Effector CD4-positive, alpha-beta T cell (primary cell): ENCODE measurements around the gene TNIK.

ENCODE experiments used
- DNase-seq: peaks from one replicate; pipeline ENCODE4 v3.0.0-alpha.2; 2020

The TNIK gene

DNA sequence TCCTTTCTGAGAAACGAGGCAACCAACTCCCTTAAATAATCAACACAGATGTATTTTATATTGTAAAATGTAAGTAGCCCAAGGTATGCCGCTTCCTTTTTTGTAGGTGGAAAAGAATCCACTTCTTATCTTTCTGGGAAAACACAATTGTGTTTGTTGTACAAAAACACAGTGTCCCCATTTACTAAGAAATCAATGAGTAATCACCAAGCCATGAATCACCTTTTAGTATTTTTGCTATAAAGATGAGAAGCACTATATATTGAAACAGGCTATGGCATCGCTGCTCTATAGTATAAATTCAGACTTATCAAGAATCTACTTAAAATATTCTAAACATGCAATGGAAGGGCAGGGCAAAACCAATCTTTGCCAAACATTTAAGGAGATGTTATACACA is 104.0 kb downstream of the TNIK start:
- DNase-seq: no peak

DNA sequence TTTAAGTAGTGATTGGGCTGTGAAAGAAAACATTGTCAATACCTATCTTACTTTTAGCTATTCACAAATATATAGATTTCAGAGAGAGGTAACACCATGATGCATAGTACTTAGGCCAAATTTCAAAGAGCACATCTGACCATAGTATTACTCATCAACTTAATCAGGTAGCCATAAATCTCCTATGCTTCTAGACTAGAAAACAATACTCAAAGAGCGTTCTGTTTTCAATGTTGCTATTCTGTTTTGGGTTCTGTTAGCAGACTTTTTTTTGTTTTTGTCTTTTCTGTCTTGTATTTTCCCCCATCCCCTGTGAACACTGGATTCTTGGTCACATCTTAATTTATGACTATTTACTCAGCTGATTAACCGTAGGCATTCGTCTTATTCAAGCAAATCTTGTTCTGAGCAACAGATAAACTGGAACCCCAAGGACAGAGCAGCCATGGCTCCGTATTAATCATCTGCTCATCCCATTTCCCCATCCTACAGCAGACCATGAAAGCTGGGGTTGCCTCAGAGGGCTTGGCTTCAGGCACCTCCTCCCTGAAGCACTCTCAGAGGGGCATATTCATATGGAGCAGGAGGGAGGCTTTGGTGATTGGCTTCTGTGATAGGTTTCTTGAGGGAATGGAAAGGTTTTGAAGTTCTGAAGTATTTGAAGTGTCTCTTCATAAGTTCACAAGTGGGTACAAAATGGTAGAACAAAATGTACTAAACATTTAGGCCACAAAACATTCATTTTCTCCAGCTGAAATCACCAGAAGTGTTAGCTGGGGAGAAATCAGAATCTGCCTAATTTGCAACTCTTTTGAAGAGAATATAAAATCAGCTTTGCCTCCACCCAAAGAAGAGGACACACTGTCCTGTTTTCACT is 105.3 kb downstream of the TNIK start:
- DNase-seq: no peak

DNA sequence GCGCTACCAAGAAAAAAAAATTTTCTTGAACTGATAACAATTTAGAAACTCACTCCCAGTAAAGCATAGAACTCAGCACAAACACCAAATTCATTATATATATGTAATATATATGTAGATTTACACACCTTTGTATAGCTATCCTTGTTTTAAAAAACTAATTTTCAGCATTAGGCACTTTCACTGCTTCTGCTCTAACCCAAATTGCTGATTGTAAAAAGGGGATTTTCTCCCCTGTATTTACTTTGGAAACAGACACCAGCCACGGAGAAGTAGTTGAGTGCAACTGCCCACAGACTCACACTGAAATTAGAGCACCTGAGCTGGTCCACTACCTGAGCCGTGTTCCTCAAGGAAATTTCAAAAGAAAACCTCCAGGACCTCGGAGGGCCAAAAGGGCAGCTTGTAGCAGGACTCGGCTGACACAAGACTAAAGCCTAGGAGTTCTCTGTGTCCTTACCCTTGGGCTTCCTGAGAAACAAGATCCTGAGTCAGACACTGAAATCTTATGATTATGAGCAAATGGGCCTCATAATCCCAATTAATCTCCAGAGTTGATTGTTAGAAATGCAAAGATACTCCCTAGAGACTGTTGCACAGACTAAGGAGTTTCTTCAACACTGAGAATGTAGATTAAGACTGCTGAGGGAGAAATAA is 106.0 kb downstream of the TNIK start:
- no peak for DNase-seq

DNA sequence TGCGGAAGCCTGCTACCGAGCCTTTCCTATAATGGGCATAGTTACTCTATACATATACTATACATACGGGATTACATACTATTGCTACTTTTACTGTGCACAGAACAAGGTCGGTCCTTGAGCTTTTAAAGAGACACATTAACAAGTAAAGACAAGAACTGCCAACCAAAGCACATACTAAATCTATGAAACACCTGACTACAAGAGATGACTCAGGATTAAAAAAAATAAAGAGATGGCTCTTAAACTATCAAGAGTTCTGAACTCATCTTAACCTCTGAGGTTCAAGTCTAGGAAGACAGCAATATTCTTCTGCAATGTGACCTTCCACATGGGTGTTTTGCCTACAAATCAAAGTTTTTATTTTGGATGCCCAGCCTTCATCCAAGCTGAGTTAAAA is 106.8 kb downstream of the TNIK start:
- DNase-seq: no peak

DNA sequence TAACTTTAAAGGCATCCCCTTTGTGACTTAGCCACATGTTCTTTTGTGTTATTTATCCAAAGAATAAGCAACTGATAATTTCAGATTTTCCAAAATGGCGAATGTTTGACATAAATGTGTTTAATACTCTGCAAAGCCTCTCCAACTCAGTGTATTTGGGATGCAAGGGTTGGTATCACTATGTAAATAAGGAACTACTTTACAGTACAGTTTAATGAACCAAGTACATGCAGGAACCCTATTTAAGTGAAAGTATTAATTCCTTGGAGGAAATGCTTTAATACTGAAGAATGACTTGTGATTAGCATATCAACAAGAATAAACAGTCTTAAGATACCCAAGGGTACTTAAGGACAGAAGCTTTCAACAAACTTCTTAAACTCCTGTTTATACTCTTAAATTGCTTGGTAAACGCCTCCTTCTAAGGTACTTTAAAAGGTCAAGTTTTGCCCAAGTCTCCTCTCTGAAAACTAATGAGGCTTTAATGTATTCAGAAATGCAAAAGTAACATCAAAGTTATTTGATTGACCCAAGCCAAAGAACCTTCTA is 107.7 kb downstream of the TNIK start:
- no peak for DNase-seq

DNA sequence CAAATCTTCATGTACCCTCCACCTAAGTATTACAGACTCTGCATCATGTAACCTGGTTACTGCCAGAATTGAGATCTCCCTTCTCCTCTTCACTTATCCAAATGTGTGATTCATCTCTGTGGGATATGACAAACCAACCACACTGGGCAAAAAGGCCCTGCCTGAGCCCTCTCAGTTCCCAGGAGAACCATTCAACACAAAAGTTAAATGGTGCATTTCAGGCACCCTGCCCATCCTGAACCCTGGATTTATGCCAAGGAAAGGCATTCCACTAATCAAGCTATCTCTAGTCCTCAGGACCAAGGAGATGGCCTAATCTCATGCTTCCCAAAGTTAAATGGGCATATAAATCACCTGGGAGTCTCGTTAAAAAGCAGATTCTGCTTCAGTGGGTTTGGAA is 108.5 kb downstream of the TNIK start:
- no peak for DNase-seq

DNA sequence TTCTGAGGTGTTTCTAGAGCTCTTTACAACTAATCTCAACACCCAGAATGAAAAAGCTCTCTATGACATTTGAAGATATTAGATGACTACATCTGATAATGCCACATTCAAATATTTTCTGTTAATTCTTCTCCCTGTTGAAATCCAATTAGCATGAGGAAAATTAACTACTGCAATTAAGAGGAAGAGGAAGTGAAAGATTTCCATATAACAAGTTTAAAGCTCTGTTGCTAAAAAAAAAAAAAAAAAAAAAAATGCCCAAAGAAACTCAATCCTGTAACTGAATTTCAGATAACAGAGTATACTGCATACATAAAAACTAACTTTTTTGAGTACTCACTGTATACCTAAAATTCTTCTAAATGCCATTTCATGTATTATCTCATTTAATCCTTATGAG is 109.8 kb downstream of the TNIK start:
- DNase-seq: no peak

DNA sequence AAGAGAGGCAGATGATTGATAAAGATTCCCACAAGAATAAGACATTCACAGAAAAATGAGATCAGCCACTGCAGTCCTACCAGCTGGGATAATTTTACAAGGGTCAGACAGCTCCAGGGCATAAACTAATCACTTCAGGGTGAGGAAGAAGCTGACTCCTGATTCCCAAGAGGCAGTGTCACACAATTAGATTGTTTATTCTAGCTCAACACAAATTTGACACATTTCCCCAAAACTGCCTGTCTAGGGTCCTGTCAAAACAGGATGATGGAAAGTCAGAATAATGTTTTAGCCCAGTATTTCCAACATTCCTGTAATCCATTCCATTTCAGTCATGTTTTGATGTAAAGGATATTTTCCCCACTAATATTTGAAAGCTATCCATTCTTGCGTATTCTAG is 110.8 kb downstream of the TNIK start:
- no peak for DNase-seq

DNA sequence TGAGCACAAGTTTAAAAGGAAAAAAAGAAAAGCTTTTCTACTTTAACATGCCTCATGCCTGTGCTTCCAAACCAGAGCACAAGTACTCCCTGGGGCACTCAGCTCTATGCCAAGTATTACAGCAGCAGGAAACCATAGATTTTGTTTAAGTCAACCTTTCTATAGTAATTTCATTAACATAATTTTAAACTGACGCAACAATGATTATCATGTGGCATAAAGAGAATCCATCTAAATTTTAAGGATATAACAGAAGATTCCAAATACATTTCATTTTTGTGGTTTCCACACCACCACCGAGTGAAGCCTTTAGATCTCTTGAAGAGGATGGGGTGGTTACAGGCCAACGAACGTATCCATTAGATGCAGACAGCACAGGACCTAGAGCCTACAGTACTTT is 112.1 kb downstream of the TNIK start:
- DNase-seq: no peak

DNA sequence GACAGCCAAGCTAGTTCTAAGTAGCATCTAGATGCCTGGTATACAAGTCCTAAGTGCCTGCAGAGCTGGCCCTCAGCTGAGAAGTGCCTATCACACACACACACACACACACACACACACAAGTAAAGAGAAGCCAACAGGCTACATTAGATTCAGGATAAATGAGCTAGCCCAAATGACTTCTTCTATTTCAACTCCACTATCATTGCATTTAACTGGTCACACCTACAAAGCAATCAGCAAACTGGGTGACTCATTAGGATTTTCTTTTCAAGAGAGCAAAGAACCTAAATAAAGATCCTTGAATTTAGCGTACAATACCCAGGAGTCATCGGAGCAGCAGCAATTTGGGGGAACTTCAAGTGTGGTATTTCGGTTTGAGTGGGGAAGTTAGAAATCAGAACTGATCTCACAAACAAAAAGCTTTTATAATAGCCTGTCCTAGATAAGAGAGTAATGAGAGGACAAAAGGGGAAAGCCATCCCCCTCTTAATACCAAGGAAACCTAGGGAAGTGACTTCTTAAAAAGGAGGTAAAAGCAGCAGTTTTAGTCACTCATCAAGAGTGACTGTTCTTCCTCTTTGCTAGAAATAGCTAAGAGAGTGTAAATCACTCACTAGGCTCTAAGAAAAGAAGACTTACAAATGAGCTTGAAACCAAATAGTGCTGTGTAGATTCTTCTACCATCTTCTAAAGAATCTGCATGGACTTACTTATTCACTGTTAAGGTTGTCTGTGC is 112.7 kb downstream of the TNIK start:
- DNase-seq: no peak

DNA sequence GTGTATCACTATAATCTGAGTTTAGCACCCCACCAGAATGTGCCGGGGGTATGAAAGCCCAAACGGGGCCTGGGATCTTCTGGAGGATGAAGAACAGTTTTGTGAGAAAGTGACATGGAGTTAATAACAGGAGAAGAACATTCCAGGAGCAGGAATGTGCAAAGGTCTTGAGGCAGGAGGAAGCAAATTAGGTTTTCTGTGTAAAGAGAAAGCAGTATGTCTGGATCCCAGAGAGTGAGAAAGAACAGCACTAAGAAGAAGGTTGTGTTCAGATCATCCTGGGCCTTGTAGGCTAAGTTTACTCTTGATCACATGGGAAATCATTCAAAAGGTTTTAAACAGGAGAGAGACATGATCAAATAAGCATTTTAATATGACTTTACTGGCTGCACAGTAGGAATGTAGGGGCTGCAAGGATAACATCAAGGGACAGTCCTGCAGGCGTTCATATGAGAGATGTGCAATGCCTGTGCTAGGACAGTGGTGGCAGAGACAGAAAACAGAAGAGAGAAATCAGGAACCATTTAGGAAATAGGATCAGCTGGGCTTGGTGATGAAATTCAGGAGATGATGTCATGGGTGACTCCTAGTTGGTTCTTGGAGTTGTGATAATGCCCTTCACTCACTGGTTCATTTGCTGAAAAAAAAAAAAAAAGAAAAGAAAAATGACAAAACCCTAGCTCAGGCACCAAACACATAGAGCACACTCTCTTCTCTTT is 113.5 kb downstream of the TNIK start:
- DNase-seq: no peak

DNA sequence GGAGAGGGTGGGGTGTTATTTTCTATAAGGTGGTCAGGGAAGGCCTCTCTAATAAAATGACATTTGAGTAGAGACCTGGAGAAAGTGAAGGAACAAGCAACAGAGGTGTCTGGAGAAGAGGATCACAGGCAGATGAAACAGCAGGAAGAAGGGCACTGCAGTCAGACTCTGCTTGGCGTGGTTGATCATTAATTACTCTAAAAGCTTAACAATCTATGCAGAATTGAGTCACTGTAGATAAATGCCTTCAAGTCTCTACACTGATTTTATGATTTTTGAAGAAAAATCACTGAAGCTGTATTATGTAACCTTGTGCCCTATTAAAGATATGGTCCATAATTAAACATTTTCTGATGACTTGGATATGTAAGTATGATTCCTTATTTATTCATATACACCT is 114.2 kb downstream of the TNIK start:
- DNase-seq: no peak

DNA sequence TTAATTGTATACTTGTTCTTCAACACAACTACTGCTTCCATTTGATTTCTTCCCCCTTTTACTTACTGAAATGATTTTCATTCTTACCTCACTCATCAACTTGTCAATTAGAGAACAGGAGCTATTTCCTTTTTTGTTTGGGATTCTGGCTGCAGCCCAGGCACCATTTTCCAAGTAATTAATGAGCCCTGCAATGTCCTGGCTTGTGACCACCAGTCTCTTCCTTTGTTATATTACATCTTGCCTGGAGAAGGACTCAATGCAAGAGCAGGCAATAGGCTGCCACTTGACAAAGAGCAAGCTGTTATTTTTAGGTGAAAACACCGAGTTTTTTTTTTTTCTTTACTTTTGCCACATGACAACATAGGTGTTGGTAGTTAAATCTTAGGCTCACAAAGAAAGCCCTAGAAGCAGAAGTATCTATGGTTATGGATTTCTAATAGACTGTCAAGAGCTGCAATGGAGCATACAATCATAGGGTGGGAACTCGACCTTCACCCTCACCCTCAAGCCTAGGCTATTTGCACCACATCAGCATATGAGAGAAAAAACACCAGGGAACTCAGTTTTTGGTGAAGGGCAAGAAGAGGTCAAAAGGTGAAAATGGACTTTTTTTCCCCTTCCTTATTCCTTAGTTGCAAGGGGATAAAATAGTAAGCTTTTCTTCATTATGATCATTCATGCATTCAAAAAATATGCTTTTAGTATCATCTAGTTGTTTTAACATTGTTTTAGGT is 114.9 kb downstream of the TNIK start:
- DNase-seq: no peak

DNA sequence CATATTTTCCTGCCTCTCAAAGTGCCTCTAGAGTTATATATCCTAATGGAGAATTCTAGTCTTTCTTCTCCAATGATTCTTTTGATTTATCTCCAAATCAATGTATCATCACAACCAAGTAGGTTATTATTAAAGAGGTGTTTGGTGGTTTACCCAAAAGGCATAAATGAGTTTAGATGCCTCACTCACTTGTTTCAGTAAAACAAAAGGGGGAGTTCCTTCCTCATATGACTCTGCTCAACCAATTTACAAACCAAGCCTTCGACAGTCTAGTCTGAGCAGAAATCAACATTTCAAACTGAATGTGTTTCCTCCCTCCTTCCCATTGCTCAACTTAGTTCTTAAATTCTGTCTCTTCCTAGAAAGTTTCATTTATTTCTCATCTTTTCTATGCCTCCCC is 116.5 kb downstream of the TNIK start:
- DNase-seq: no peak

DNA sequence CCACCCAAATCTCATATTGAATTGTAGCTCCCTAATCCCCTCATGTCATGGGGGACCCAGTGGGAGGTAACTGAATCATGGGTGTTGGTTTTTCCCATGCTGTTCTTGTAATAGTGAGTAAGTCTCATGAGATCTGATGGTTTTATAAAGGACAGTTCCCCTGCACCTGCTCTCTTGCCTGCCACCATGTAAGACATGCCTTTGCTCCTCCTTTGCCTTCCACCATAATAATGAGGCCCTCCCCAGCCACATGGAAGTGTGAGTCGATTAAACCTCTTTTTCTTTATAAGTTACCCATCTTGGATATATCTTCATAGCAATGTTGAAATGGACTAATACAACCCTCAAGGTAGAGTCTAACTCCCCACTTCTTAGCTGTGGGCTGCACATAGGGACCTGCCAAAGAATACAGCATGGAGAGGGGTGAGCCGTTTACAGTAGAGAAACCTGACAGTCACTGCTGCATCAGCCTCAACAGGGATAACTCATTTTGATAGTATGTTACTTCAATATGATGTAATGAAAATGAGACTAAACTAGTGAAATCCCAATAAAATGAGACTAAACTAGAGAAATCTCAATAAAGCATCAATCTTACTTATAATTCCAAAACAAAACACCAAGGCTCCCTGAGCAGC is 117.3 kb downstream of the TNIK start:
- DNase-seq: no peak

DNA sequence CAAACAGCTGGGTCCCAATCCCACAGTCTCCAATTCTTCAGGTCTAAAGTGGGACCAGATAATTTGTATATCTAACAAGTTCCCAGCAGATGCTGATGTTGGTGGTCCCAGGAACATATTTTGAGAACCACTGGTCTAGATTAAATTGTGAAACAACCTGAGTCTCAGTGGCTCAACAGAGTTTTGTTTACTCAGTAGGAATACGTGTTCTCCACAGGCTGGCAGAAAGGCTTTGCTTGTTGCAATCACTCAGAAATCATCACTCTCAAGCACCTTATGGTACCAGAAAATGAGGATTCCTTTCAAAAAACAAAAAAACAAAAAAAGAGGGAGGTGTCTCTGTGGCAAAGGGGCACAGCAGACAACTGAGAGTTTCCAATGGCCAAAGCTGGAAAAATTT is 118.0 kb downstream of the TNIK start:
- DNase-seq: no peak

DNA sequence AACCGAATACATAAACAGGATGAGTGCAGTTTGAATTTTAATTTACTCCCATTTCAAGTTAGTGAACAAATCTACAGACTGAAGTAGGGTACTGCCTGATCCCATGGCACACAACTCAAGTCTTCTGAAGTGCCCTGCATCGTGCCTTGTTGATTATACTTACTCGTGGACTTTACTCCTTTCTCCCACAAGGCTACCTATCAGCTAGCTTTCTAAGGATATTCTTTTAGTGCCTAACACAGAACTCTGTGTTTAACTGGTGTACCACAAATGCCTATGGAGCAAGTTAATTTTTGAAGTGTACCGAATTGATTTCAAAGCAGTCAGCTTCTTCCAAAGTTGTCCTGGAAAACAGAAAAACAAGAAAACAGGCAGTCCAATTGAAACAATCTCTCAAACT is 119.8 kb downstream of the TNIK start:
- DNase-seq: no peak

DNA sequence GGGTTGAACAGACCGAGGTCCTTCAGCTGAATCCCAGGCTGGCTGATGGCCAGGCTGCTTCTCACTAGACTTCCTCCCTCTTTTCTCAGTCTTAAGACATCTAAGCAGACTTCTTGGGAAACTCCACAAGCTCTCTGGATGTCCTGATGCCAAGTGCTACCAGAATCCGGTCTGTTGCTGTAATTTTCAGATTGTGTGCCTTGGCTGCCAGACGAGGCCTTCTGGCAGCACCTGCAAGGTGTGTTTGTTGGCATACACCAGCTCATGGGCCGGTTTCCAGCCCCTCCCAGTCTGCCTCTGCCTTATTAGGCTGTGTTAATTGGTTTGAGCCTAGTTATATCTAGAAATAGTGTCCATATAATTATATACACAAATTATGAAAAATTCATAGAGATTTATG is 120.6 kb downstream of the TNIK start:
- DNase-seq: no peak

DNA sequence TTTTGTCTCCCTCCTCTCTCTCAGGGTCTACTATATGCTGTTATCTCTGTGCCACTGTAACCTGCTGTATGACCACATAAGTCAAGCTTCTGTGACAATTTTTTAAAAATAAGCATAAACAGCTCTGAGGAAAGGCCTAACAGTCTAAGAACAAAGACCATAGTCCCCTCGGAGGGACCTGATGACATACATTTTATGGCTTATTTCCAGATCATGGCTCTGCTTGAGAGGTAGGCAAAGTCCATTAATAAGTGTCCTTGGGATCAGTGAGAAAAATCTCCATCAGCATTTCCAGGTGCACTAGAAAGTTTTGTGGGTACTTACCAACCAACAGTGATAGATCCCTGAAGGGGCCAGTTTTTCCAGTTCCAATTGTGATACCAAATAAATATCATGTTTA is 123.8 kb downstream of the TNIK start:
- no peak for DNase-seq

DNA sequence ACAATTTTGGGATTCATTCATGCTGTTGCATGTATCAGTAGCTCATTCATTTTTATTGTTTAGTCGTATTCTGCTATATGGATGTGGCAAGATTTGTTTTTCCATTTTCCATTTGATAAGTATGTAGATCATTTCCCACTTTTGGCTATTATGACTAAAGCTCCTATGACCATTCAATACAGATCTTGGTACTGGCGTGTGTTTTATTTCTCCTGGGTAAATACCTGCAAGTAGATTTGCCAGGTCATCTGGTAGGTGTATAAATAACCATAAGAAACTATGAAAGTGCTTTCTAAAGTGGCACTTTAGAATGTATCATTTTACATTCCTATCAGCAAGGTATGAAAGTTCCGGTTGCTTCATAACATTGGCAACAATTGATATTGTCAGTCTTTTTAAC is 124.6 kb downstream of the TNIK start:
- DNase-seq: no peak

DNA sequence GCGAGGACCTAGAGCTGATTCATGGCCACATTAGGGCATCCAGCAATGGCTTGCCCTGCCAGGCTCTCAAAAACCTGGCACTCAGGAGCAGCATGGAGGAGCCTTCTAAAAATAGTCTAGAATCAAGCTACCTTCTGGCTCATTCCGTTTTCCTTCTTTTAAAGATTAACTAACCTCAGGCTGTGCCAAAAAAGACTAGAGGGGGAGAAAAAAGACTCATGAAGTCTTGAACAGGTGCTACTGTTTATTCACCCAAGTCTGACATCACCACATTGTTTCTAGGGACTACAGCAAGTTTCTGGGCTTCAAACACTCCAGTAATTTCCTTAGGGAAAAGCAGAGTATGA is 125.8 kb downstream of the TNIK start:
- DNase-seq: no peak
